NCI-H2081 (cell line): ENCODE results near the gene CDHR4.
"Not testable (repeated sequence)": the region's sequence is repeated elsewhere in the genome, so short reads cannot be mapped to it uniquely, and the experiment has no call there.

Experiments used
- DNase-seq, 2 experiments: peaks; one replicate each; lab custom pipeline; 2025; lab: John Stamatoyannopoulos, UW

Gene CDHR4

GRCh38 chr3:49780080-49780974 is 19.3 kb downstream of the CDHR4 start:
- no peak for DNase-seq

DNA sequence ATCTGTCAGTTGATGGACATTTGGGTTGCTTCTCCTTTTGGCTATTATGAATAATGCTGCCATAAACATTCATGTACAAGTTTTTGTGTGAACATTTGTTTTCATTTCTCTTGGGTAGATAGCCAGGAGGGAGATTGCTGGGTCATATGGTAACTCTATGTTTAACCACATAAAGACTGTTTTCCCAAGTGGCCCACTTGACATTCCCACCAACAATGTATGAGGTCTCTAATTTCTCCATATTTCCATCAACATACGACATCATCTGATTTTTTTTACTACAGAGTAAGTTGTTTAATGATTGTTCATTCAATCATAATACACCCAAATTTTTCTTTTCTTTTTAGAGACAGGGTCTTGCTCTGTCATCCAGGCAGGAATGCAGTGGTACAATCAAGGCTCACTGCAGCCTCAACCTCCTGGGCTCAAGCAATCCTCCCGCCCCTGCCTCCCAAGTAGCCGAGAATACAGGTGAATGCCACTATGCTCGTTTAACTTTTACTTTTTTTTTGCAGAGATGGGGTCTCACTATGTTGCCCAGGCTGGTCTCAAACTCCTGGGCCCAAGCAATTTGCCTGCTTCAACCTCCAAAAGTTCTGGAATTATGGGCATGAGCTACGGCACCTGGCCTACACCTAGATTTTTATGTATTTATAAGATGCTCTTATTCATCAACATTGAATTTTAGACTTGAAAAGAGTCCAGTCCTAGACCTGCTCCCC is 20.2 kb downstream of the CDHR4 start:
- DNase-seq, result no peak

GRCh38 chr3:49776101-49776500 is 23.6 kb downstream of the CDHR4 start:
- not testable (repeated sequence) for DNase-seq

GRCh38 chr3:49775538-49775937 is 24.1 kb downstream of the CDHR4 start:
- no peak for DNase-seq

- no peak for DNase-seq
Observed at GRCh38 chr3:49772703-49773102, 27.0 kb downstream of the CDHR4 start.

- DNase-seq, result no peak
Observed at GRCh38 chr3:49771340-49771938, 28.2 kb downstream of the CDHR4 start.

DNA sequence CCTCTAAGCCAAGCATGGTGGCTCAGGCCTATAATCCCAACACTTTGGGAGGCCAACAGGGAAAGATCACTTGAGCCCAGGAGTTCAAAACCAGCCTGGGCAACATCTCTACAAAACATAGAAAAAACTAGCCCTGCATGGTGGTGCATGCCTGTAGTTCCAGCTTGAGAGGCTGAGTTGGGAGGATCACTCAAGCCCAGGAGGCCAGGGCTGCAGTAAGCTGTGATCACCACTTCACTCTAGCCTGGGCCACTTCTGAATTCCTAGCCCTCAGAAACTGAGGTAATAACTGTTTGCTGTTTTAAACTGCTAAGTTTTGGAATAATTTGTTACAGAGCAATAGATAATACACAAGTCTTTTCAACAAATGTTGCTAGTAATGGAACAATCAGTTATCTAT is 29.7 kb downstream of the CDHR4 start:
- DNase-seq, result no peak

GRCh38 chr3:49769286-49769915 is 30.3 kb downstream of the CDHR4 start:
- no peak for DNase-seq

- no peak for DNase-seq
Observed at GRCh38 chr3:49763981-49764380, 35.7 kb downstream of the CDHR4 start.

DNA sequence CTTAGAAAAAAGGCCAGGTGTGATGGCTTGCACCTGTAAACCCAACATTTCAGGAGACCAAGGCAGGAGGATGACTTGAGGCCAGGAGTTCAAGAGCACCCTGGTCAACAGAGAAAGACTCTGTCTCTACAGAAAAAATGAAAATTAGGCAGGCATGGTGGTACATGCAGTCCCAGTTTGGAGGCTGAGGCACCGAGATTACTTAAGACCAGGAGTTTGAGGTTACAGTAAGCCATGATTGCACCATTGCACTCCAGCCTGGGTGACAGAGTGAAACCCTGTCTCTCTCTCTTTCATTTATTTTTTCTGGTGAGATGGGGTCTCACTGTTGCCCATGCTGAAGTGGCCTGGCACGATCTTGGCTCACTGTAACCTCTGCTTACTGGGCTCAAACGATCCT is 38.0 kb downstream of the CDHR4 start:
- no peak for DNase-seq

DNA sequence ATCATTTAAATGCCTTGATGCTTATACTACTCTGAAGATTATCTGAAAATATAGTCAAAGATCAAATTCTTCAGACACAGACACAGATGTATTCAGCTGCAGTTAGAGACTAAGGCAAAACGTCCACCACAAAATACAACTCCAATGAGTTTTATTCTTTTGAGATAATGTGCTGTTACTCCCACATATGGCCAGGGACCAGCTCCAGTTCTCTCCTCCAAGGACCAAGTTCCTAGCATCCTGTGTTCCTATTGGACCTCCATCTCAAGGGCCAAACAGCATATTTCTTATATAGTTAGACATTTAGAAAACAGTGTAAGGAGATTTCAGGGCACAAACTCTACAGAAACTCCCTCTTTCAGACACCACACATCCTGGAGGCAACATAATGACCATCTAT is 40.4 kb downstream of the CDHR4 start:
- no peak for DNase-seq

DNA sequence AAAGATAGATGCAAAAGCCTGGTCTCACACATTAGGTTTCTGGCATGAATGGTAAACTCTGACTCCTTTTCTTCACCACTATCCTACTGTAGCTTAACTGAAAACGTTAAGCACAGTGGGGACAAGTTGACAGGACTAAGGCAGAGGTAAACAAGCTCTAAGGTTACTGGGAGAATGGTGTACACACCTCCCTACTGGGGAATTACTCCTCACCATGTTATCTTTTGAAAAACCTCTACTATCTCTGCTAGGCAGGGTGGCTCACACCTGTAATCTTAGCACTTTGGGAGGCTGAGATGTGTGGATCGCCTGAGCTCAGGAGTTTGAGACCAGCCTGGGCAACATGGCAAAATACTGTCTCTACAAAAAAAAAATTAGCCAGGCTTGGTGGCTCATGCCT is 42.5 kb downstream of the CDHR4 start:
- DNase-seq, result no peak

- DNase-seq, result no peak
Observed at GRCh38 chr3:49756036-49756435, 43.6 kb downstream of the CDHR4 start.

GRCh38 chr3:49754536-49754935 is 45.1 kb downstream of the CDHR4 start:
- no peak for DNase-seq

DNA sequence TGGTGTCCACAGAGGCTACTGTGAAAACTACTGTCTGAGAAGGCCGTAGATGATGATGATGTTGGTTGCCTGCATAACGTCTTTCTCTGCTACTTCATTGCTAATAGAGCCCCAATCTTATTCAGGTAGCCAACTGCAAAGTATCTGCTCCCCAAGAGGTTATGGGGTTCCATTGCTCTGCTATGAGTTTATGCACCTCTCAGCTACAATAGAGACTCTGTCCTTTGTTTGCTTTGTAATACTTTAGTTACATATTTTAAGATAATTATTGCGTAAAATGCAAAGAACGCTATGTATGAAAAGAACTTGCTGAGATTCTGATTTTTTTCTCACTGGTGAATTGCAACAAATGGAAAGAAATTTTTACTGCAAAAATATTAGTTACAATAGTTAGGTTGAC is 48.2 kb downstream of the CDHR4 start:
- no peak for DNase-seq

GRCh38 chr3:49750056-49750455 is 49.6 kb downstream of the CDHR4 start:
- no peak for DNase-seq

DNA sequence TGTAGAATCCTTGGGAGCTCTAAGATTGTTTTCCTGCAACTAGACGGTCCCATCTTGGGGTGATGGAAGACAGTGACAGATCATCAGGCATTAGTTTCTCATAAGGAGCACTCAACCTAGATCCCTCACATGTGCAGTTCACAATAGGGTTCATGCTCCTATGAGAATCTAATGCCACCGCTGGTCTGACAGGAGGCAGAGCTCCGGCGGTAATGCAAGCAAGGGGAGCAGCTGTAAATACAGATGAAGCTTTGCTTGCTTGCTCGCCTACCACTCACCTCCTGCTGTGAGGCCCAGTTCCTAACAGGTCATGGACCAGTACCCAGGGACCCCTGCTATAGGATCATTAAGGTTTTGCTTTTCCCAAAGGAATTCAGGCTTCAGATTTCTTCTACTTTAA is 50.8 kb downstream of the CDHR4 start:
- DNase-seq, result not testable (repeated sequence)

GRCh38 chr3:49747792-49748480 is 51.7 kb downstream of the CDHR4 start:
- no peak for DNase-seq

GRCh38 chr3:49745986-49746385 is 53.7 kb downstream of the CDHR4 start:
- DNase-seq, result no peak
